Esophagus mucosa (tissue), 1 donor: ENCODE measurements around the gene RASA3. TPM values are rescaled to one million over a fixed set of nuclear protein-coding genes. Genes with fewer than 3 reads are reported as not detected.
"Not testable (repeated sequence)": the region's sequence is repeated elsewhere in the genome, so short reads cannot be mapped to it uniquely, and the experiment has no call there.

Experiments used
- ATAC-seq: fragments of 200-7000 bp; cut with Tn5 transposase; one replicate; pipeline ENCODE4 v1.9.1; 2020
- total RNA-seq: library from RNA; stranded (reverse); gene quantifications from one replicate; pipeline ENCODE4 v1.2.4, GENCODE V29; 2023
- donor health status: DM: yes; HTN: yes; CAD: no.

RASA3 gene
- total RNA-seq, 1 donor from 2014 or later: 1.6 TPM

- peak; percentile 22 for ATAC-seq
Measured at GRCh38 chr13:114099191-114099590, 33.2 kb downstream of the RASA3 start.

- ATAC-seq: not testable (repeated sequence)
Measured at GRCh38 chr13:114098689-114099056, 33.8 kb downstream of the RASA3 start.

GRCh38 chr13:114097893-114098688 lies 34.3 kb downstream of the RASA3 start:
- no peak for ATAC-seq

- ATAC-seq: no peak
Measured at GRCh38 chr13:114097212-114097892, 35.1 kb downstream of the RASA3 start.

- no peak for ATAC-seq
Measured at GRCh38 chr13:114096811-114097211, 35.6 kb downstream of the RASA3 start.

GRCh38 chr13:114096031-114096485 lies 36.4 kb downstream of the RASA3 start:
- ATAC-seq: no peak

- ATAC-seq: no peak
Measured at GRCh38 chr13:114095486-114095885, 36.9 kb downstream of the RASA3 start.

- ATAC-seq: no peak
Measured at GRCh38 chr13:114093118-114093517, 39.3 kb downstream of the RASA3 start.

GRCh38 chr13:114092468-114092867 lies 40.0 kb downstream of the RASA3 start:
- no peak for ATAC-seq

GRCh38 chr13:114090476-114090875 lies 41.9 kb downstream of the RASA3 start:
- ATAC-seq: no peak

- ATAC-seq: no peak
Measured at GRCh38 chr13:114089751-114090400, 42.5 kb downstream of the RASA3 start.

- ATAC-seq: no peak
Measured at GRCh38 chr13:114089341-114089740, 43.1 kb downstream of the RASA3 start.

- no peak for ATAC-seq
Measured at GRCh38 chr13:114088863-114089262, 43.6 kb downstream of the RASA3 start.

- no peak for ATAC-seq
Measured at GRCh38 chr13:114088234-114088633, 44.2 kb downstream of the RASA3 start.

GRCh38 chr13:114087430-114087829 lies 45.0 kb downstream of the RASA3 start:
- no peak for ATAC-seq

- ATAC-seq: no peak
Measured at GRCh38 chr13:114082849-114083645, 49.4 kb downstream of the RASA3 start.

- ATAC-seq: no peak
Measured at GRCh38 chr13:114081761-114082681, 50.4 kb downstream of the RASA3 start.

GRCh38 chr13:114080739-114081561 lies 51.5 kb downstream of the RASA3 start:
- ATAC-seq: no peak

GRCh38 chr13:114079601-114080536 lies 52.6 kb downstream of the RASA3 start:
- no peak for ATAC-seq
